PFSK-1 (cell line): ENCODE results near the gene TTC23L.

Experiments used
- FOXP2 ChIP-seq: optimal IDR thresholded peaks from 2 replicates; pipeline ENCODE3; 2011; ENCODE audit warnings: borderline replicate concordance, control low read depth, inconsistent platforms; ENCODE audit not compliant: insufficient read depth; ENCODE audit errors: extremely low read length, extremely low read depth
- POLR2AphosphoS5 ChIP-seq: IDR thresholded peaks from 2 replicates; pipeline ENCODE4 v1.6.1; 2012; ENCODE audit warnings: low read depth, mild to moderate bottlenecking, control low read depth, low read length, moderate library complexity
- SIN3A ChIP-seq: IDR thresholded peaks from 2 replicates; pipeline ENCODE4 v1.6.1; 2012; ENCODE audit warnings: mild to moderate bottlenecking, low read length, moderate library complexity, borderline replicate concordance; ENCODE audit not compliant: insufficient read depth
- TAF1 ChIP-seq: IDR thresholded peaks from 2 replicates; pipeline ENCODE4 v1.6.1; 2012; ENCODE audit warnings: low read length, control low read depth, borderline replicate concordance; ENCODE audit not compliant: insufficient read depth
- TF ChIP-seq, protein P1 (sequence below), 2 experiments: IDR thresholded peaks; 2 replicates each; pipeline versions ENCODE4 v1.6.1 to v1.8.0; 2011 to 2012; ENCODE audit warnings: low read depth in 2 of 2, low read length in 2 of 2, control low read depth in 1 of 2, inconsistent platforms in 1 of 2, mild to moderate bottlenecking in 1 of 2, moderate library complexity in 1 of 2; ENCODE audit not compliant: insufficient read depth in 1 of 2

GRCh38 chr5:34863946-34864345 is 25.0 kb downstream of the TTC23L start:
- TF ChIP-seq TAF1 (no peak), SIN3A (no peak), POLR2AphosphoS5 (no peak), FOXP2 (no peak)
- TF ChIP-seq, protein P1, sequence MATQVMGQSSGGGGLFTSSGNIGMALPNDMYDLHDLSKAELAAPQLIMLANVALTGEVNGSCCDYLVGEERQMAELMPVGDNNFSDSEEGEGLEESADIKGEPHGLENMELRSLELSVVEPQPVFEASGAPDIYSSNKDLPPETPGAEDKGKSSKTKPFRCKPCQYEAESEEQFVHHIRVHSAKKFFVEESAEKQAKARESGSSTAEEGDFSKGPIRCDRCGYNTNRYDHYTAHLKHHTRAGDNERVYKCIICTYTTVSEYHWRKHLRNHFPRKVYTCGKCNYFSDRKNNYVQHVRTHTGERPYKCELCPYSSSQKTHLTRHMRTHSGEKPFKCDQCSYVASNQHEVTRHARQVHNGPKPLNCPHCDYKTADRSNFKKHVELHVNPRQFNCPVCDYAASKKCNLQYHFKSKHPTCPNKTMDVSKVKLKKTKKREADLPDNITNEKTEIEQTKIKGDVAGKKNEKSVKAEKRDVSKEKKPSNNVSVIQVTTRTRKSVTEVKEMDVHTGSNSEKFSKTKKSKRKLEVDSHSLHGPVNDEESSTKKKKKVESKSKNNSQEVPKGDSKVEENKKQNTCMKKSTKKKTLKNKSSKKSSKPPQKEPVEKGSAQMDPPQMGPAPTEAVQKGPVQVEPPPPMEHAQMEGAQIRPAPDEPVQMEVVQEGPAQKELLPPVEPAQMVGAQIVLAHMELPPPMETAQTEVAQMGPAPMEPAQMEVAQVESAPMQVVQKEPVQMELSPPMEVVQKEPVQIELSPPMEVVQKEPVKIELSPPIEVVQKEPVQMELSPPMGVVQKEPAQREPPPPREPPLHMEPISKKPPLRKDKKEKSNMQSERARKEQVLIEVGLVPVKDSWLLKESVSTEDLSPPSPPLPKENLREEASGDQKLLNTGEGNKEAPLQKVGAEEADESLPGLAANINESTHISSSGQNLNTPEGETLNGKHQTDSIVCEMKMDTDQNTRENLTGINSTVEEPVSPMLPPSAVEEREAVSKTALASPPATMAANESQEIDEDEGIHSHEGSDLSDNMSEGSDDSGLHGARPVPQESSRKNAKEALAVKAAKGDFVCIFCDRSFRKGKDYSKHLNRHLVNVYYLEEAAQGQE (IDR thresholded peaks at IDR 0.05; ENCODE audit: insufficient read depth in 1 of 2, low read depth in 2 of 2, low read length in 2 of 2) = no peak
